Stimulated activated CD4-positive, alpha-beta T cell treated with anti-CD3 and anti-CD28 coated beads, Interleukin-2, amount 100 ng/mL, for 4 hours (primary cell): ENCODE data around the gene PLCH2.

ENCODE experiments used
- DNase-seq: peaks from one replicate; pipeline ENCODE4 v3.0.0-alpha.2; 2020; ENCODE audit warnings: low read depth

PLCH2 gene

GRCh38 chr1:2515763-2516080 is 39.6 kb downstream of the PLCH2 start:
- no peak for DNase-seq

DNA sequence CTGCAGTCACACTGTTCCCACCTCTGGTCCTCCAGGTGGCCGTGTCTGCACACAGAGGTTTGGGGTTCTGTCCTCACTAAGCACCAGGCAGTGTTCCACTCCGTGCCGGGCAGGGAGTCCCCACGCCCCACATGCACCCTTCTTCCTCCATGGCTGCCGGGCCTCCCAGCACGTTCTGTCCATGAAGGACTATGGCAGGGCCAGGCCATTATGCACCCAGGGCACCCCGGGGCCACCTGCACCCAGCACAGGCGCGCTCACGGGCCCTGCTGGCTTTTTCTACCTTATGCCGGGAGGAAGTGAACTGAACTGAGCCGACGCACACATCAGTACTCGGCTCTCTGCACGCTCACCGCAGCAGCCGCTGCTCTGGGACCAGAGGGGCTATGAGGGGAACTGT is 40.0 kb downstream of the PLCH2 start:
- DNase-seq = no peak

DNA sequence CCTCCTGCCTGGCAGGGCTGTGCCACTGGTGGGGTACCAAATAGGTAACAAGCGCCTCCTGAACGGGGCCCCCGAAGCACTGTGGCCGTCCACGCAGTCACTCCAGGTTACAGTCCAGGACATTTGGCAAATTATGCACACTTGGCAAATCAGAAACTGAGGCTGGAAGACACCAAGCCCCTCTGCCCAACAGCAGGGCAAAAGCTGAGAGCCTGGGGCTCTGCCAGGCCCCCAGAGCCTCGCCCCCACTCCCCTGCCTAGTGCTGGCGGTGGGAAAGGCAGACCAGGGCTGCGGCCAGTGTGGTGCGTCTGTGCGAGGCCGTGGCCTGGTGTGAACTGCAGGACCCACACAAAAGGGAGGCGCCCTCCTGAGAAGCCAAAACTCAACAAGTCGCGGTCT is 40.9 kb downstream of the PLCH2 start:
- DNase-seq = no peak

- DNase-seq = no peak
Measured at GRCh38 chr1:2517966-2518365, 41.9 kb downstream of the PLCH2 start.

DNA sequence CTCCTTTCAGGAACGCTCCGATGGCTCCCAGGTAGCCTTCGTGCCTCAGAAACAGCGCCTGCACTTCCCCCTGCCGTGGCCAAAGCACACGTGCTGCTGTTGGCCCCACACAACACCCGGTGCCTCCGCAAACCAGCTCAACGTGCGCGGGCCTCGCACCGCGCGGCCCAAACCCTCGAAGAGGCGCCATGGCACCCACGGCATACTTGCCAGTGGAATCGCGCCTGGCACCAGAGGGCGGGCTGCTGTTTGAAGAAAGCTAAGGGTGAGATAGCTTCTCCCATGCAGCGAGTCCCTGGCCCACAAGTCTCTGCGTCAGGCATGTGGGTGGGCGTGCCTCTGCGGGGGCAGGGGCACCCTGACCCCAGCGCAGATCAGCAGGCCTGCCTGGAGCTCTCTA is 42.4 kb downstream of the PLCH2 start:
- DNase-seq = no peak

DNA sequence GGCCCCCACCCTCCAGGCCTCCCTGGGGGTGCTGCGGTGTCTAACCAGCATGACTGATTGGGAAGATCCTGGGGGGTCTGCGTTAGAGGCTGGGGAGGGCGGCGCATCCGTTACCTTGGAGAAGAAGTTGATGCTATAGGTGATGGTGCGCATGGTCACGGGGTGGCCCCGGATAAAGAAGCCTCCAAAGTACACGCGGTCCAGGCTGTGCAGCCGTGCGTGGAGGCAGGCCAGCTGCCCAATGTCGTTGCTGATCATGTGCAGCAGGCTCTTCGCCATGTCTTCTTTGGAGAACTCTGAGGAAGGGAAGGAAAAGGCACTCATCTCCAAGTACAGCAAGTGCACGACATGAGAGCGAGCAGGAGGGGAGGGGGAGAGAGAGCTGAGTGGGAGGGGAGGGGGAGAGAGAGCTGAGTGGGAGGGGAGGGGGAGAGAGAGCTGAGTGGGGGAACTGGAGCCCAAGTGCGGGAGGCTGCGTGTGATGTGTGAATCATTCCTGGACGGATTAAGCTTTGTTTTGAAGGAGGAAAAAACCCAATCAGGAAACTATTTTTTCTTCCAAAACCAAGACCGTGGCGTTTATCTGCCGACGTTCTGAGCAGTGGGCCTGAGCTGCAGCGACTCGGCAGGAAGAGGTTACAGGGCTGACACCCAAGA is 43.1 kb downstream of the PLCH2 start:
- no peak for DNase-seq

GRCh38 chr1:2519729-2520128 is 43.6 kb downstream of the PLCH2 start:
- no peak for DNase-seq

DNA sequence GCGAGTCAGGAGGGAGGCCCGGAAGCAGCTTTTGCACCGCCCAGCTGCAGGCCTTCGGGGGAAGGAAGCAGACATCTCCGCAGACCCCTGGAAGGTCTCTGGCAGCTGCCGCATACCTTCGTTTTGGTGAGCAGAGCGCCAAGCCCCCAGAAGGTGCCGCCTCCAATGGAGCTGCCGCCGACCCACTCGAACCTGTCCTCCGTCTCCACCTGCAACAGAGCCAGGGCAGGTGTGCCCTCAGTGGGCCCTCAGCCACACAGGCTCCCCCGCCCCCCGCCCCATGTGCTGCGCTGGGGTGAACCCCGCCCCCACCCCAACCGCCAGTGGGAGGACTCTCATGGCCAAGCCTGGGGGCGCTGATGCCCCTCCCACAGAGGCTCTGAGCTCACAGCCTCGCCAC is 44.1 kb downstream of the PLCH2 start:
- no peak for DNase-seq

DNA sequence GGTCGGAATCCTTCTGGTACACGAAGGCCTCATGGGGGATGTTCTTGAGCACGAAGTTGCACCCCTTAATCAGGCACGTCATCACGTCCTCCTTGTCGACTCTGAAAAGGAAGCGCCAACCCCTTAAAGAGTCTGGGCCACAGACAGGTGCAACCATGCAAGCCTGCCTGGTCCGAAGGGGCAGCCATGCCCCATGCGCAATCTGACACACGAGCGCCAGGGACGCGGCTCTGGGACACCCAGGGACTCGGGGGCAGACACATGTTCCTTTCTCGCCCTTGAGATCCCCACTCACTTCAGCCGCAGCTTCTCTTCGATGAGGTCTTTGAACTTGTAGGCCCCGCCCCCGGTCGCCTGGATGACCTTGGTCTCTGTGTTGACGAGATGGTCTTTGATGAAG is 44.7 kb downstream of the PLCH2 start:
- no peak for DNase-seq

DNA sequence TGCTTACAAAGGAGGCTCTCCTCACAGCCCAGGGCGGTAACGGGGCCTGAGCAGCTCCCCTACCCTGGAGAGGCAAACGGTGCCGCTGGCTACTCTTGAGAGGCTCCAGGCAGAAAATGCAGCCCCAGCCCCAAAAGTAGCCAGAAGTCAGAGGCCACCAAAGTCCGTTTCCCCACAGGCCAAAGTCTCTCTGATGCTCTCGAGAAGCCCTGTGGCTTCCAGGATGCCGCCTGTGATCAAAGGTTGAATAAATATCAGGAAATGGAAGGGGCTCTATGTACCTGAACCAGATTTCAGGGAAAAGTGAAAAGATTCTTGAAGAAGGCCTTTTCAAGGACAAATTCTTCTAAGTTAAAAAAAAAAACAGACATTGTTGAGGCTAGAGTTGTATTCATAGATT is 46.1 kb downstream of the PLCH2 start:
- no peak for DNase-seq

- DNase-seq = no peak
Measured at GRCh38 chr1:2523191-2523890, 47.3 kb downstream of the PLCH2 start.

- no peak for DNase-seq
Measured at GRCh38 chr1:2523891-2524609, 48.0 kb downstream of the PLCH2 start.

GRCh38 chr1:2525572-2525919 is 49.5 kb downstream of the PLCH2 start:
- DNase-seq = no peak

DNA sequence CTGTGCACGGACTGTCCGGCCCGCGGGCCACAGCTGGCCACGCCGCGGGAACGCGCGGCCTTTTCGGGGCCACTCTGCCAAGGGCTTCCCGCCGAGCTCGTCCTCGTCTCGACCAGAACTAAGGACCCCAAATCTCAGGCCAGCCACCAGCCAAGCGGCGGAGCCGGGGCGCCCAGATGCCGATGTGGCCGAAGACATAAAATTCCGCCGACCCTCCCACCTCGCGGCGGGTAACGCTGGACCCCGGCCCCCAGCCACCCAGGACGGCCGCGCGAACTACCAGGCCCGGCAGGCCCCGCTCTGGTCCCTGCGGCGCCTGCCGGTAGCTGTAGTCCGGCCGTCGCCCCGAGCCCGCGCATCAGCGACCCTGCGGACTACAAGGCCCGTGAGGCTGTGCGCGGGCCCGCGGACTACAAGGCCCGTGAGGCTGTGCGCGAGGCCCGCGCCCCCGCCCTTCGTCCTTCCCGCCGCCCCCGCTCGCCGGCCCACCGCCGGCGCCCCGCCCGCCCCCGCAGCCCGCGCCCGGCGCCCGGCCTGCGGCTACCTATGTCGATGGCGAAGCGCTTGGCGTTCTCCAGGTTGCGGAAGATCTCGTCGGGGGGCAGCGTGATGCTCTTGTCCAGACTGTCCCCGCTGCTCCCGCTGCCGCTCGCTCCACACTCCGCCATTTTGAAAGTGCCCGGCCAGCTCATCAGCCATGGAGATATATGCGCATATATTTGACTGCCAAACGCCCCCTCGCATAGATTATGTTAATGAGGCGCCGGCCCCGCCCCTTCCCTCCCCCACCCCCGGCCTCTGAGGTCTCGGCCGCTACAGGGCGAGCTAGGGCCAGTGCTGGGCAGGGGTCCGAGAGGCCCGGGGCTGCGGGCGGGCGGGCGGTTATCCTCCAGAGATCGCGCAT is 50.1 kb downstream of the PLCH2 start, which contains the start of gene PANK4:
Gene PANK4 (minus strand): TSS at position 677 of the 904 bp plus-strand sequence. CDS start 9 bp downstream, at position 668.
- DNase-seq = peak; percentile 86

DNA sequence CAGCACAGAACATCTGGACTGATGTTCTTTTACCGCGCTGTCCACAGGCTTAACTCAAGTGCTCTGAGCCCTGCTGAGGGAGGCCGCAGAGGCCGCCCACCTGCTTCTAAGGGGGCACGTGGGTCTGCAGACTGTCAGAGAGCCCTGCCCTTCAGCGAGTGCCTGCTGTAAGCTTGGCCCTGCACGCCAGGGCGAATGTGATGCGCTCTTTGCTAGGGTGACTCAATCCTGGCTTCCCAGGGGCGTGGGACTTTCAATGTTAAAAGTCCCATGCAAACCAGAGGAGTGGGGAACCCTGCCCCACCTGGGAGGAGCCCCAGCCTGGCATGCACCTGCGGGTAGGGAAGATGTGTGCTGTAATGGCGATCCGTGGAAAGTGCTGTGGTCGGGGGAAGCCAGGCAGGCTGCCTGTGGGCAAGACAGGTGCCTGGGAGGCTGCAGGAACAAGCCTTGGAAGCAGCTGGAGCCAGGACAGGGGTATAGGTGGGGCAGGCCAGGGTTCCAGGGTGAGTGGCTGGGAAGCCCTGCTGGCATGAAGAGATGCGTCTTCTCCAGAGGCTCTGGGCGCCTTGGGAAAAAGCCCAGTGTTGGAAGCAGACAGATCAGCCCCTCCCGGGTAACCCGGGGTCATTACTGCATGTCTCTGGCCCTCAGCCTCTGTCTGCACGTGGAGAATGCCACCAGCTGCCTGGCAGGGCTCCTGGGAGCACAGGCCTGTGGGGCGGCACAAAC is 50.9 kb downstream of the PLCH2 start:
- no peak for DNase-seq

GRCh38 chr1:2527556-2527860 is 51.4 kb downstream of the PLCH2 start:
- DNase-seq = no peak

GRCh38 chr1:2528016-2528415 is 51.9 kb downstream of the PLCH2 start:
- no peak for DNase-seq

GRCh38 chr1:2528611-2528965 is 52.5 kb downstream of the PLCH2 start:
- DNase-seq = no peak

DNA sequence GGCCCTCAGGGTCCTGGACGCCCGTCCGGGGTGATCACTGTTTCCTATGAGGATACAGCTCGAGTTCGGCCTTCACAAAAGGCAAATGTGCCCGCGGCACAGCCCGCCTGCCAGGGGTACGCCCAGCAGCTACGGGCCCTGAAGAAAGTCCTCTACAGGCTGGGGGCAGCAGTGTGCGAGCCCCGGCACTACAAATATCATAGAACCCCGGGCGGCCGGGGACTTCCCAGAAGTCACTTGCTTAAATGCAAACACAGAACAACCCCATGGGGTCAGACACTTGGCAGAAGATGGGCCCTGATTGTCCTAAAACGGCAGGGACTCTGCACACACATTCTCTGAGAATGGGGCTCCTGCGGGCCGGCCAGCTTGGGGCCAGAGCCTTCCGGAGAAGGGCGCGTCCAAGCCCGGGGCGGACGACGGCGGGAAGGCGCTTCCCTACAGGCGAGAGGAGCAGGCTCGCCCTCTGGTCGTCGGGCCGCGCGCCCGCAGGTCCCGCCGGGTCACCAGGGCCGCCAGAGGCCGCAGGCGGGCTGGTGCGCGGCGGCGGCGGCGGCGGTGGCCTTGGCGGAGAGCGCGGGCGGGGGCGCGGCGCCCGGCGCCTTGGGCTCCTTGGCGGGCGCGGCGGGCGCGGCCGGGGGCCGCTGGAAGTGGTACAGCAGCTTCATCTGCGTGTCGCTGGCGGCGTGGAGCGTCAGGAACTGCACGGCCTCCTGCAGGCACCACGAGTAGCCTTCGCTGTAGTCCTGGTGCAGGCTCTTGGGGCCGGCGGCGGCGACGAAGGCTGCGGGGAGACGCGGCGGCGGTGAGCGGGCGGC is 53.1 kb downstream of the PLCH2 start:
- no peak for DNase-seq

- no peak for DNase-seq
Measured at GRCh38 chr1:2529784-2530512, 53.9 kb downstream of the PLCH2 start, which contains the start of gene HES5. Gene HES5 (minus strand): TSS chr1:2530263. CDS start chr1:2530164, 99 bp downstream.
